Endothelial cell of umbilical vein (primary cell): ENCODE data around the gene PTGES.

Source experiments
- EZH2 ChIP-seq: IDR thresholded peaks from 2 replicates; pipeline ENCODE4 v1.6.1; 2012; ENCODE audit warnings: borderline replicate concordance, low read depth, mild to moderate bottlenecking, moderate library complexity, low read length, inconsistent platforms; ENCODE audit not compliant: severe bottlenecking
- FOS ChIP-seq: IDR thresholded peaks from 2 replicates; pipeline ENCODE4 v1.6.1; 2011; ENCODE audit warnings: mild to moderate bottlenecking, low read length, moderate library complexity, borderline replicate concordance; ENCODE audit not compliant: insufficient read depth
- JUN ChIP-seq: IDR thresholded peaks from 2 replicates; pipeline ENCODE4 v1.6.1; 2011; ENCODE audit warnings: borderline replicate concordance, low read depth; ENCODE audit not compliant: insufficient read length, insufficient read depth
- MYC ChIP-seq: IDR thresholded peaks from one replicate; pipeline ENCODE4 v1.6.1; 2011; ENCODE audit warnings: mild to moderate bottlenecking, low read depth, low read length
- POLR2A ChIP-seq: IDR thresholded peaks from 2 replicates; pipeline ENCODE4 v1.6.1; 2012; ENCODE audit warnings: low read depth, mild to moderate bottlenecking, control low read depth, low read length
- POLR2AphosphoS5 ChIP-seq: IDR thresholded peaks from 2 replicates; pipeline ENCODE4 v1.6.1; 2012; ENCODE audit warnings: low read depth, mild to moderate bottlenecking, control low read depth, low read length, moderate library complexity; ENCODE audit not compliant: insufficient read depth
- TF ChIP-seq, protein P1 (sequence below), 2 donors: IDR thresholded peaks; 1 replicate in 1 of 2; 2 replicates in 1 of 2; pipeline ENCODE4 v1.5.1; 2011; ENCODE audit warnings: low read length in 2 of 2, mild to moderate bottlenecking in 2 of 2, moderate library complexity in 2 of 2, control low read depth in 1 of 2, inconsistent platforms in 1 of 2, low read depth in 1 of 2; ENCODE audit not compliant: insufficient read depth in 1 of 2; ENCODE audit errors: extremely low read depth in 1 of 2
- TF ChIP-seq, protein P2 (sequence below): IDR thresholded peaks from 2 replicates; pipeline ENCODE4 v1.6.1; 2011; ENCODE audit not compliant: insufficient read depth, insufficient read length

DNA sequence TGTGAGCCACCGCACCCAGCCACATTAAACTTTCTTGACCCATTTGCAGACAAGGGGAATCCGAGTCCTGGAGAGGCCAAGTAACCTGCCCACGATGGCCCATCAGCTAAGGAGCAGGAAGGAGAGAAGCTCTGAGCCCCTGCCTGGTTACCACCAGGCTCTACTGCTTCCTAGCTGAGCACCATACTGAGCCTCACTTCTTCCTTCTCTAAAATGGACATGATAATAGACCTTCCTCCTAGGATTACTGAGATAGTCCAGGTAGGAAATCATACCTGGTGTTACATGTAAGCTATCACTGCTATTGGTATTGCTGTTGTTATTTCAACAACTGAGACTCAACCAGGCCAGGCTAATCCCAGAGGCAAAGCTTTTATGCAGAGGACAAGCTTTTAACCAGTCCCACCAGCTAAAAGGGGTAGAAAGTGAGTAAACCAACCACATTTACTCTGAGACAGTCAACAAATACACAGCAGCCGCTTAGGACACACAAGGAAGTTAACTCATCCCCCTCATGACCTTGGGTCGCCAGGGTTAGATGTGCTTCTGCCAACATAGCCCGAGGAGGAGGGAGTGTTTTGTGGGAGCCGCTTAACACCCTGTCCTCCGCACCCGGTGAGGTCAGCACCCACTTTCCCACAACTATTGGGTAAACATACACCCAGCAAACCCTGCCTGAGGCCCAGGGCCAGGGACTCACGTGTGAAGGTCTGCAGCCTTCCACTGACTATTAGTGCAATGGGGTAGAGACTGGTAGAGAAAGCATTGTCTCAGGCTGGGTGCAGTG is 20.6 kb upstream of the PTGES start:
- TF ChIP-seq, protein P1, sequence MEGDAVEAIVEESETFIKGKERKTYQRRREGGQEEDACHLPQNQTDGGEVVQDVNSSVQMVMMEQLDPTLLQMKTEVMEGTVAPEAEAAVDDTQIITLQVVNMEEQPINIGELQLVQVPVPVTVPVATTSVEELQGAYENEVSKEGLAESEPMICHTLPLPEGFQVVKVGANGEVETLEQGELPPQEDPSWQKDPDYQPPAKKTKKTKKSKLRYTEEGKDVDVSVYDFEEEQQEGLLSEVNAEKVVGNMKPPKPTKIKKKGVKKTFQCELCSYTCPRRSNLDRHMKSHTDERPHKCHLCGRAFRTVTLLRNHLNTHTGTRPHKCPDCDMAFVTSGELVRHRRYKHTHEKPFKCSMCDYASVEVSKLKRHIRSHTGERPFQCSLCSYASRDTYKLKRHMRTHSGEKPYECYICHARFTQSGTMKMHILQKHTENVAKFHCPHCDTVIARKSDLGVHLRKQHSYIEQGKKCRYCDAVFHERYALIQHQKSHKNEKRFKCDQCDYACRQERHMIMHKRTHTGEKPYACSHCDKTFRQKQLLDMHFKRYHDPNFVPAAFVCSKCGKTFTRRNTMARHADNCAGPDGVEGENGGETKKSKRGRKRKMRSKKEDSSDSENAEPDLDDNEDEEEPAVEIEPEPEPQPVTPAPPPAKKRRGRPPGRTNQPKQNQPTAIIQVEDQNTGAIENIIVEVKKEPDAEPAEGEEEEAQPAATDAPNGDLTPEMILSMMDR (IDR thresholded peaks at IDR 0.05; ENCODE audit: extremely low read depth in 1 of 2, insufficient read depth in 1 of 2, low read depth in 1 of 2, low read length in 2 of 2): no peak
- TF ChIP-seq FOS: peak; percentile 69
- no peak for TF ChIP-seq POLR2A
- TF ChIP-seq POLR2AphosphoS5: no peak
- TF ChIP-seq, protein P2, sequence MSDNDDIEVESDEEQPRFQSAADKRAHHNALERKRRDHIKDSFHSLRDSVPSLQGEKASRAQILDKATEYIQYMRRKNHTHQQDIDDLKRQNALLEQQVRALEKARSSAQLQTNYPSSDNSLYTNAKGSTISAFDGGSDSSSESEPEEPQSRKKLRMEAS: no peak
- TF ChIP-seq EZH2: no peak
- TF ChIP-seq JUN: no peak
- no peak for TF ChIP-seq MYC
